ENCODE results near the gene OR4D9.
"Not testable (repeated sequence)": the region's sequence is repeated elsewhere in the genome, so short reads cannot be mapped to it uniquely, and the experiment has no call there.

OR4D9 gene

DNA sequence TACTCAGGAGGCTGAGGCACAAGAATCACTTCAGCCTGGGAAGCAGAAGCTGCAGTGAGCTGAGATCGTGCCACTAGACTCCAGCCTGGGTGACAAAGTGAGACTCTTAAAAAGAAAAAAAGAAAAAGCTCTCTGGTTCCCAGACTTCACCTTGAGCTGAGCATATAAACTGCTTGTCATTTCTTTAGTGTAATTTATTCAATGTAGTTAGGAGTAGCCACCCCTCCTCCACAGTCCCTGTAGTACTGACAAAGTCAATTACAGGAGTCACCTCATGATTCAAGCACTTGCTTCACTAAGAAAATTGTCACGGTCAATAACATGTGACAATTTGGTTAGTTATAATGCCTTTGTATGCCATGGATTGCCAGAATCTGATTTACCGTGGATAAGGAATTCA, 31.0 kb upstream of the OR4D9 start:
- intact Hi-C loops (cut with DNase I; ENCODE audit: low total_unique reads) = no loop called here
- no peak overlapping the region for H3K27ac ChIP-seq
- H3K9me3 ChIP-seq = no peaks in the 10 kb centered on the region
- H3K4me1 ChIP-seq = no peaks in the 10 kb centered on the region
- H3K27me3 ChIP-seq = no peaks in the 10 kb centered on the region
- no peak for DNase-seq
- no peak for TF ChIP-seq CTCF (IDR thresholded peaks at IDR 0.05)
- H3K36me3 ChIP-seq = no peaks in the 10 kb centered on the region
- H3K4me3 ChIP-seq = no peak overlapping the region

DNA sequence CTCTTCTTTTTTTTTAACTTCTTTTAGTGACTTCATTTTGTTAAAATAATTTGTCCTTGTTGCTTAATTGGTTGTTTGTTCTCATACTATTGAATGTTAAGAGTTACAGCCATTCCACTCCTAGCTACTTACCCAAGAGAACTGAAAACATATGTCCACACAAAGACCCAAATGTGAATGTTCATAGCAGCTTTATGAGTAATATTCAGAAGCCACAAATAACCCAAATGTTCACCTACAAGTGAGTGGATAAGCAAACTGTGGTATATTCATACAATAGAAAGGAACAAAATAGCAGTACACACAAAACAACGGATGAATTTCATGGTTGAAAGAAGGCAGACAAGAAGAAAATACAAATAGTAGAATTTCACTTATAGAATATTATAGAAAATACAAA, 9.4 kb upstream of the OR4D9 start:
- H3K36me3 ChIP-seq = no peaks in the 10 kb centered on the region
- H3K9me3 ChIP-seq = no peaks in the 10 kb centered on the region
- no peak overlapping the region for H3K4me3 ChIP-seq
- intact Hi-C loops (cut with DNase I; ENCODE audit: low total_unique reads) = no loop called here
- no peak for DNase-seq
- no peaks in the 10 kb centered on the region for H3K27me3 ChIP-seq
- H3K4me1 ChIP-seq = no peaks in the 10 kb centered on the region
- no peak for TF ChIP-seq CTCF (IDR thresholded peaks at IDR 0.05)
- no peak overlapping the region for H3K27ac ChIP-seq

DNA sequence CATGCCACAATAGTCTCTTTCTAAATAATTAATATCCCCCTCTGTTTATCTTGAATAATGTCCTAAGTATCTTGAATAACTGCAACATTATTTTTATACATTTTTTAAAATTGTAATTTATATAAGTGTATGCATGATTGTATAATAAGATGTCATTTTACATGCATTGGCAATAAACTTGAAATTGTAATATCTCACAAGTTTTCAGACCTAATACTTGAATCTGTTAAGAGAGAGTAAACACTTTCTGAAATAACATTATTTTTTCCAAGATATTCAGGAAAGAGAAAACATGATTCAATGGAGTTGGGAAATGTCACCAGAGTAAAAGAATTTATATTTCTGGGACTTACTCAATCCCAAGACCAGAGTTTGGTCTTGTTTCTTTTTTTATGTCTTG, 8.1 kb upstream of the OR4D9 start, which contains the start of gene OR4D11:
OR4D11 (plus strand) TSS at position 301 of the 400 bp plus-strand sequence; CDS start at position 301, 0 bp downstream.
- Histone ChIP-seq H3K9me3 (no peaks in the 10 kb centered on the region), H3K36me3 (no peaks in the 10 kb centered on the region), H3K27ac (no peak within 1 kb of the TSS), H3K4me3 (no peak within 1 kb of the TSS), H3K4me1 (no peaks in the 10 kb centered on the region), H3K27me3 (no peaks in the 10 kb centered on the region)
- no peak for TF ChIP-seq CTCF (IDR thresholded peaks at IDR 0.05)
- intact Hi-C loops (cut with DNase I; ENCODE audit: low total_unique reads) = no loop called here
- DNase-seq = no peak

GRCh38 chr11:59511675-59512074, 336 bp downstream of the OR4D9 start:
- Histone ChIP-seq H3K27ac (no peak overlapping the region), H3K9me3 (no peaks in the 10 kb centered on the region), H3K4me3 (no peak overlapping the region), H3K36me3 (no peaks in the 10 kb centered on the region), H3K4me1 (no peaks in the 10 kb centered on the region), H3K27me3 (peaks cover 0 to 14% of the 10 kb centered on the region in 2 donors)
- TF ChIP-seq CTCF (IDR thresholded peaks at IDR 0.05) = no peak
- no peak for DNase-seq
- intact Hi-C loops (cut with DNase I; ENCODE audit: low total_unique reads) = no loop called here

GRCh38 chr11:59520139-59520538, 8.8 kb downstream of the OR4D9 start:
- H3K27me3 ChIP-seq; H3K4me3 ChIP-seq; H3K4me1 ChIP-seq; H3K27ac ChIP-seq; intact Hi-C loops (cut with DNase I; ENCODE audit: low total_unique reads); DNase-seq; H3K9me3 ChIP-seq; H3K36me3 ChIP-seq: not testable (repeated sequence)

DNA sequence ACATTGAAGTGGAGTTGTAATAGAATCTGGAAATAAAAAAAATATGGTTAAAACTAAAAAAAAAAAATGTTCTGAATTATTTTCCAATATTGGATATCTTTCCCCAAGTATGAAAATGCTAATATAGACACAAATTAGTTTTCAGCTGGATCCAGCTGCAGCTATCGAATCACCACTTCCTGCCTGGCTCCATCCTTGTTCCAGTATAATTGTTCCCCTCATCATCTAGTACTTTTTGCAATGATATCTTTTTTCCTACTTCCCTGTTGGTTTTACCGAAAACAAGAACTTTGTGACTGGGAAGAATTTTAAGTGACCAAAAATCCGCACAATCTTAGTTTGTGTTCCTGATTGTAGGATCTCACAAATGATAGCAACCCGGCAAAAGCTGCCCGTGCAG, 9.4 kb downstream of the OR4D9 start:
- H3K27ac ChIP-seq = no peak overlapping the region
- H3K9me3 ChIP-seq = no peaks in the 10 kb centered on the region
- DNase-seq = no peak
- H3K4me3 ChIP-seq = no peak overlapping the region
- intact Hi-C loops (cut with DNase I; ENCODE audit: low total_unique reads) = no loop called here
- H3K36me3 ChIP-seq = no peaks in the 10 kb centered on the region
- no peak for TF ChIP-seq CTCF (IDR thresholded peaks at IDR 0.05)
- peaks cover 0 to 4% of the 10 kb centered on the region in 2 donors for H3K27me3 ChIP-seq
- H3K4me1 ChIP-seq = no peaks in the 10 kb centered on the region
